Right lung (tissue), 5 donors: ENCODE data around the gene TMEM165. TPM values are rescaled to one million over a fixed set of nuclear protein-coding genes. Genes with fewer than 3 reads are reported as not detected.

Experiments used
- DNase-seq, 2 donors: peaks; one replicate each; pipeline ENCODE4 v3.0.0-alpha.2; 2013
- polyA plus RNA-seq, 5 donors: library from polyadenylated mRNA; unstranded; fragments of 120-200 nt; gene quantifications; one replicate each; pipeline versions ENCODE4 v1.2.1 to v1.2.3, GENCODE V29; 2013; ENCODE audit warnings: inconsistent platforms in 1 of 5, low replicate concordance in 1 of 5; ENCODE audit not compliant: insufficient read length in 5 of 5, insufficient read depth in 1 of 5

TMEM165 gene
- polyA plus RNA-seq, 5 donors: 77.0 to 109 (median 92.6) TPM

- no peak for DNase-seq
Measured at GRCh38 chr4:55398461-55398860, 2.7 kb downstream of the TMEM165 start.

- DNase-seq: no peak
Measured at GRCh38 chr4:55398966-55399365, 3.2 kb downstream of the TMEM165 start.

GRCh38 chr4:55399581-55399980, 3.8 kb downstream of the TMEM165 start:
- no peak for DNase-seq

GRCh38 chr4:55405073-55405472, 9.3 kb downstream of the TMEM165 start:
- no peak for DNase-seq

- no peak for DNase-seq
Measured at GRCh38 chr4:55406545-55406944, 10.8 kb downstream of the TMEM165 start.

- DNase-seq: no peak
Measured at GRCh38 chr4:55407119-55407518, 11.4 kb downstream of the TMEM165 start.

GRCh38 chr4:55407764-55408163, 12.0 kb downstream of the TMEM165 start:
- no peak for DNase-seq

GRCh38 chr4:55409468-55410171, 13.9 kb downstream of the TMEM165 start:
- DNase-seq: no peak

GRCh38 chr4:55410431-55410830, 14.7 kb downstream of the TMEM165 start:
- DNase-seq: no peak

GRCh38 chr4:55411621-55412020, 15.9 kb downstream of the TMEM165 start:
- DNase-seq: no peak

GRCh38 chr4:55416176-55416575, 20.4 kb downstream of the TMEM165 start:
- DNase-seq: no peak

- no peak for DNase-seq
Measured at GRCh38 chr4:55424791-55425190, 29.0 kb downstream of the TMEM165 start.

- DNase-seq: no peak
Measured at GRCh38 chr4:55431710-55432336, 36.1 kb downstream of the TMEM165 start.

GRCh38 chr4:55435141-55435841, 39.5 kb downstream of the TMEM165 start:
- DNase-seq: no peak

- no peak for DNase-seq
Measured at GRCh38 chr4:55437356-55437796, 41.6 kb downstream of the TMEM165 start.

- no peak for DNase-seq
Measured at GRCh38 chr4:55437823-55438222, 42.1 kb downstream of the TMEM165 start.

GRCh38 chr4:55438314-55438713, 42.6 kb downstream of the TMEM165 start:
- no peak for DNase-seq

GRCh38 chr4:55439023-55439422, 43.3 kb downstream of the TMEM165 start:
- DNase-seq: no peak

- DNase-seq: no peak
Measured at GRCh38 chr4:55440786-55441185, 45.0 kb downstream of the TMEM165 start.

GRCh38 chr4:55442541-55442940, 46.8 kb downstream of the TMEM165 start:
- DNase-seq: no peak

- no peak for DNase-seq
Measured at GRCh38 chr4:55444827-55445226, 49.1 kb downstream of the TMEM165 start.

GRCh38 chr4:55445921-55446577, 50.3 kb downstream of the TMEM165 start:
- DNase-seq: no peak

GRCh38 chr4:55446578-55446922, 50.8 kb downstream of the TMEM165 start:
- no peak for DNase-seq
